T-helper 1 cell treated with Interleukin-12 subunit alpha and Interleukin-12 subunit beta and Interleukin-4 antibody, amounts not matched to agents 30 μg/mL and 1 μg/mL, for 36 hours (primary cell): Measurements from ENCODE around the gene ANK3.

Experiments used
- H3K27ac Mint-ChIP-seq: one replicate; pipeline ENCODE4 v1.8.0; 2021; ENCODE audit warnings: mild to moderate bottlenecking, mixed read lengths
- H3K27me3 Mint-ChIP-seq: one replicate; pipeline ENCODE4 v1.8.0; 2021; ENCODE audit warnings: low read depth, mixed read lengths
- H3K36me3 Mint-ChIP-seq: one replicate; pipeline ENCODE4 v1.8.0; 2021; ENCODE audit warnings: low read depth, mixed read lengths
- H3K4me1 Mint-ChIP-seq: one replicate; pipeline ENCODE4 v1.8.0; 2021; ENCODE audit warnings: low read depth, mixed read lengths
- H3K4me3 Mint-ChIP-seq: one replicate; pipeline ENCODE4 v1.8.0; 2021; ENCODE audit warnings: mild to moderate bottlenecking, moderate library complexity, mixed read lengths
- H3K9me3 Mint-ChIP-seq: one replicate; pipeline ENCODE4 v1.8.0; 2021; ENCODE audit warnings: mixed read lengths

The ANK3 gene

DNA sequence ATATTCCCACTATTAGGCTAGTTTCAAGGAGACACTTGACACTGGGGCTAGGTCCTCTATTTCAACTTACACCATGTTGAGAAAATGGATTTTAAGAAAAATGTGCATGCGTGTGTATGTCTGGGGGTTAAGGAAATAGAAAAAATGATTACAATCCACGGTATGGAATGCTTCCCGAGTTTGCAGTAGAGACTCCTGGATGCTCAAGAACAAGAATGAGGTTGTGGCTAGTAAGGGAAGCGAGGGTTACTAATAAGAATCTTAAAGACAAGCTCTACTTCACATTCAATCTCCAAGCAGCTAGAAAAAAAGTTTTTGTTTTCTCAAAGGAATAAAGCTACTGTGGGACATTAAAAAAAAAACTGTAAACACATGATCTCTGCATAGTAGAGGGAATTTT lies 54.7 kb downstream of the ANK3 start:
- Mint-ChIP-seq H3K4me1 (no peaks in the 10 kb centered on the region), H3K27ac (no peak overlapping the region), H3K4me3 (no peak overlapping the region), H3K27me3 (no peaks in the 10 kb centered on the region), H3K9me3 (no peaks in the 10 kb centered on the region), H3K36me3 (peaks cover 5% of the 10 kb centered on the region)

DNA sequence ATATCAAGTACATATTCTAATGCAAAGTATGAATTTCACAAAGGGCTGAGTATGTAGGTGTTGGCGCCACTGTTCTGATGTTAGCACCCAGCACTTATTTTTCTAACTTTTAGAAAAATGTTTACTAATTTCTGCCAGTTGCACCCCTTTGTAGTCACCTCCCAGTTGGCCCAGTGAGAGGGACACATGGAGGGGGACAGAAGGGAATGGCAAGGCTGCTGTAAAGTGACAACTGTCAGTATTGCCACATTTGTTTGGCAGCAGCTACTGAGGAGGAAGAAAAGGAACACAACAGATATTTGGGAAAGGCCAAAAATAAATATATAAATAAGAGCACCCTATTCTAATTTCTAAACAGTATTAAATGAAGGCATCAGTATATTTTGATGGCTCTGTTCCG lies 57.3 kb downstream of the ANK3 start:
- H3K27ac Mint-ChIP-seq = no peak overlapping the region
- H3K36me3 Mint-ChIP-seq = peaks cover 5% of the 10 kb centered on the region
- H3K4me3 Mint-ChIP-seq = no peak overlapping the region
- H3K27me3 Mint-ChIP-seq = no peaks in the 10 kb centered on the region
- peaks cover 1% of the 10 kb centered on the region for H3K4me1 Mint-ChIP-seq
- H3K9me3 Mint-ChIP-seq = no peaks in the 10 kb centered on the region

DNA sequence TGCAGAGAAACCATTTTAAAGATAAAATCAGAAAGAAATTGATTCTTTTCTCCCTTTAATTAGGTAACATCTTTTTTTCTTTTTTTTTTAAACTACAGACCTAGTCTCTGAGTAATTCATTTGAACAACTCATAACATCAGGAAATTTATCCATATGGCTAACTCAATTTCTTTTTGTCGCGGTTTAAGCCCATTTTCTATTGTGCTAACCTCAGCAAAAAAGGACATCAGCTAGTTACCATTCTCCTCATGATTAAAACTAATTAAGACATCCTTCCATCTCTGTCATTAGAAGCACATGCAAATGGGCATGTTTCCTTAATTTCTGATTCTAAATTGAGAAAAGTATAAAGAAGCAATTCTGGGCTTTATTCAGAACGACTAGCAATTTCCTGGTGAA lies 57.8 kb downstream of the ANK3 start:
- Mint-ChIP-seq H3K4me1 (peaks cover 1% of the 10 kb centered on the region), H3K4me3 (no peak overlapping the region), H3K27ac (no peak overlapping the region), H3K9me3 (no peaks in the 10 kb centered on the region), H3K36me3 (peaks cover 3% of the 10 kb centered on the region), H3K27me3 (no peaks in the 10 kb centered on the region)

DNA sequence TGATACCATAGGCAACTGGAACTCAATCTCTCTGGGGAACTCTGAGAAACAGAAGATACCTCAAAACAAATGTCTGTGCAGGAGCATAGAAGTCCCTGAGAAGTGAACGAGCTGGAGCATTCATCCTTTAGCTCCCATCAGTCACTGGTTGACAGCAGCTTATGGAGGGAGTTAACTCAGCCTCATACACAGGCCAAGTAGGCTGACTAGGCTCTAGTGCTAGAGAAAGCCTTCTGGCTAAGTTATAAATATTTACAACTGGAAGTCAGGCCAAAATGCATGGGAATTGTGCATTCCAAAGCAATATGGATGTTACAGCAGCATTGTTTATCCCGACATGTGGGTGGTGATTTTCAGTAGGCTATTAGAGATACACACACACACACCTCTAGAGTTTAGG lies 66.5 kb downstream of the ANK3 start:
- no peaks in the 10 kb centered on the region for H3K4me1 Mint-ChIP-seq

DNA sequence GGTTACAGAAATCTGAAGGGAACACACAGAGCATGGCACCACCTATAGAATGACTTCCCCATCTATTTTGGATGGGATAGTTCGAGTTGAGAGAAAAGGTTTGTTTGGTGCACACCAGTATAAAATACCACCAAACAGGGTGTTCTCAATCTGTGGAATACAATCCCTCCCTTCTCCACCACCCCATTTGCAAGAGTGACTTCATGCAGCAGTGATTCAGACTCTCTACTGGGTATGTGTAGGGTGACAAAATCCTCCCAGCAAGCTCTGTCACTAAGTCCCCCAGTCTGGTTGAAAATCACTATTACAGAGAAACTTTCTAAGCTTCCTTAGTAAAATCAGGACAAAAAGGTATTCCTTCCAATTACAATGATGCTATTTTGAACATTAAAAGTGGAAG lies 69.0 kb downstream of the ANK3 start:
- no peak overlapping the region for H3K27ac Mint-ChIP-seq
- no peaks in the 10 kb centered on the region for H3K36me3 Mint-ChIP-seq
- H3K4me1 Mint-ChIP-seq = peaks cover 2% of the 10 kb centered on the region
- H3K4me3 Mint-ChIP-seq = no peak overlapping the region
- H3K27me3 Mint-ChIP-seq = no peaks in the 10 kb centered on the region
- H3K9me3 Mint-ChIP-seq = no peaks in the 10 kb centered on the region

More for the DNA sequence above, 66.5 kb downstream of the ANK3 start:
- Mint-ChIP-seq H3K36me3 (no peaks in the 10 kb centered on the region), H3K9me3 (no peaks in the 10 kb centered on the region), H3K27me3 (no peaks in the 10 kb centered on the region), H3K27ac (no peak overlapping the region), H3K4me3 (no peak overlapping the region)

DNA sequence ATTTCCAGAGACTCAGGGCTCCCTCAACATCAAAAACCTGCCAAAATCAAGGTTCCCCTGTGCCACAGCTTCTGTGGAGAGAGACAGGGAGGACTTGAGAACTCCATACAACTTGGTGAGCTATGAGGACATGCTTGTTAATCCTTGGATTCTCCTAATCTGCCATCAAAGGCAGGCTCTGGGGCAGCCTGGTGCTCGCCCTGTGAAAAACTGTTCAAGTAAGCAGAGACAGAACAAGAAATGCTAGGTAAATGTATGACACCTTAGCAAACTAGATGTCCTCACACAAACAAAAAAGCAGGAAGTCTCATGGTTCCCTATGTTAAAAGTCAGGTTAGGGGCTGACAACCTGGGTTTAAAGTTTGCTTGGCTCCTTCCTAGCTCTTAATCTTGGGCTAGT lies 73.6 kb downstream of the ANK3 start:
- no peak overlapping the region for H3K27ac Mint-ChIP-seq
- no peak overlapping the region for H3K4me3 Mint-ChIP-seq
- no peaks in the 10 kb centered on the region for H3K9me3 Mint-ChIP-seq
- no peaks in the 10 kb centered on the region for H3K27me3 Mint-ChIP-seq
- H3K36me3 Mint-ChIP-seq = peaks cover 2% of the 10 kb centered on the region
- H3K4me1 Mint-ChIP-seq = peaks cover 18% of the 10 kb centered on the region

DNA sequence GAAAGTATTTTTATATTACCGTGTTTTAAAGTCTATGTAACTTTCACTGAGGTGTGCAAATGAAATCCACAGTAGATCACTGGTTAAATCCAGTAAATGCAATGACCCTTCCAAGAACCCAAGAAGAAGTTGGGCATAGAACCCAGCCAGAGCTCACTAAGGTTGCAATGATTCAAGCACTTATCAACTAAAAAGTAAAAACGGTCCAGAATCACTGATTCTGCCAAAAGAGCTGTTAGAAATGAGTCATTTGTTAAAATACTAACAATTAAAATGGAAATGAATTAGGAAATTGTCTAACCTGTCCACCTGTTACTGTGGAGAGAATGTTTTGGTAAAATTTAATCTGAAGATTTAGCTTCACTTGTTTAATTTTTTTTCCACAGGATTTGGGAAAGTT lies 74.4 kb downstream of the ANK3 start:
- H3K27me3 Mint-ChIP-seq = no peaks in the 10 kb centered on the region
- peaks cover 2% of the 10 kb centered on the region for H3K36me3 Mint-ChIP-seq

DNA sequence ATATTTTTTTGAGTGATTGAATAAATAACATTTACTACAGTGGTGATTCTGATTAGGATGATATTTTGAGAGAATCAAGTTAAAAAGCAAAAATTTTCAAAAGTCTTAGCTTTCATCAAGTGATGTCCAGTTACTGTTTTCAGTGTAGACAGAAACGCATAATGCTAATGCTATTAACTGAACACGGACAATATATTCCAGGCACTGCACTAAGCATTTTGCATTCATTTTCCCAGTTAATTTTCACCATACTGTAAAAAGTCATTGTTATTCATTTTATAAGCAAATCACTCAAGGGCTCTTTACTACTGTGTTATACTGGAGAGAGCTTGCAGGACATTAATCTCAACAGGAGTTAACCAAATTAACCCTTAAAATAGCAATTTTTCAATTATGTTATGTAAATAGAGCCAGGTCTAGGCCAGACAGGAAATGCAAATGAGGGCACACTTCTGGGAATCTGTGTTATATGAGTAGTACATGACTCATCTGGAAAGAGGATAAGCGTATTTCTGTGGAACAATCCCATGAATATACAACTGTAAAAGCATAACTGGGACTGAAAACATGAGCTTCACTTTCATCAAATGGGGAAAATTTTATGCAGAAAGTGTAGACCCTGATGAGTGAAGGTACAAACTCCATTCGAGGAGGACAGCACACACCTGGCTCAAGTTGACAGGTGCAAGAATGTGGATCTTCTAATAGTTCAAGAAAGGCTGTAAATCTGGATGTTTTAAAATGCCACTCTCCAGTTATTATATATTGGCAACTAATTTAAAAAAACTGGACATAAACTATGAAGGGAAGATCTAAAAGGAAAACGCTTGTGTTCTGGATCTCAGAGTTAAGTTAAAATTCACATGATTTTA lies 75.4 kb downstream of the ANK3 start:
- H3K27ac Mint-ChIP-seq = no peak overlapping the region
- H3K4me3 Mint-ChIP-seq = no peak overlapping the region
- peaks cover 18% of the 10 kb centered on the region for H3K4me1 Mint-ChIP-seq
- no peaks in the 10 kb centered on the region for H3K9me3 Mint-ChIP-seq
- peaks cover 2% of the 10 kb centered on the region for H3K36me3 Mint-ChIP-seq
- H3K27me3 Mint-ChIP-seq = no peaks in the 10 kb centered on the region

More for the DNA sequence above, 74.4 kb downstream of the ANK3 start:
- Mint-ChIP-seq H3K9me3 (no peaks in the 10 kb centered on the region), H3K27ac (no peak overlapping the region), H3K4me1 (peaks cover 18% of the 10 kb centered on the region), H3K4me3 (no peak overlapping the region)

DNA sequence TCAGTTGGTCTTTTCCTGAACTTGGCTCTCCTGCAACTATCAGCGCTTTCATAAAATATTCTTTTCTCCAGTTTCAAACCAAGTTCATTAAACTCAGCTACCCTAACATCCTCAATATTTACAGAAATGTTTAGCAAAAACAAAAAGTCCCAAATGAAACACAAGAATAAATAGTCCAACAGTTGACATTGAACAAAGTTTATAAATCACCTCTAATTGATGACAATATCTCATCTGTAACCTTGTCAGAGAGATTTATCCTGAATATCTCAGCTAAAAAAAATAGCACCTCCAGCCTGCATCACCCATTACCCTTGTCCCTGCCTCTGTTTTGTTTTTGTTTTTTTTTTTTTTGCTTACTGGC lies 76.1 kb downstream of the ANK3 start:
- Mint-ChIP-seq H3K4me1 (peaks cover 18% of the 10 kb centered on the region), H3K9me3 (no peaks in the 10 kb centered on the region), H3K4me3 (no peak overlapping the region), H3K27me3 (no peaks in the 10 kb centered on the region), H3K36me3 (peaks cover 4% of the 10 kb centered on the region), H3K27ac (no peak overlapping the region)

DNA sequence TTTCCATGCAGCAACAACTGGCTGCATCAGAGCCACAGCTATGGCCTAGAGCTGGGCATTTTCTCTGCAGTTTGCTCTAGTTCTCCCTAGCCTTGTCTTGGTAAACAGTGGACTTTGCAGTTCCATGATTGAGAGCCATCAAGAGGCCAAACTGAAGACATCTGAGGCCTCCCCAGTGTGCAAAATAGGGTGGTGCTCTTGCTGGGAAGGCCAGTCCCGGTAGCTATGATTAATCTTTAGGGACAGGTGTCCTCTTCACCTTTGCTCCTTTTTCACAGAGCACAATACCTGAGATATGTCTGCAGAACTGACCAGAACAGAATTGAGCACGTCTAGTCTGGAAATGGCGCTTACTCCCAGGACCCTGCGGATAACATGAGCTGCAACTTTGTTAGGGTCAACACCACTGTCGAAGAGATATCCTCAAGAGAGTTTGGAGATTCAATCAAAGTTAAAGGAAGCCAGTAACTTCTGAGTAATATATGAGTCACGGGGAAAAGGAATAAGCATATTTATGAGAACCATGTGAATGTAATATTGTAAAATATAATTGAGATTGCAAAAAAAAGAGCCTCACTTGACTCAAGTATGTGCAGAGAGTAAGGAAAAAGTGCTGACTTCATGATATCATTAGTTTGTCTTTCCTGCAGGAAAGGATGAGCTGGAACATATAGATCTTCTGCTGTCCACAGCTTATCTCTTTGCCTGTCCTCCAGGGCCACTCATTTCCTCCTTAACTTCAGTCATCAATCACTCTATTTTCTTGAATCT lies 76.7 kb downstream of the ANK3 start:
- H3K4me1 Mint-ChIP-seq = peaks cover 18% of the 10 kb centered on the region
- H3K36me3 Mint-ChIP-seq = peaks cover 4% of the 10 kb centered on the region
- H3K27me3 Mint-ChIP-seq = no peaks in the 10 kb centered on the region
- no peaks in the 10 kb centered on the region for H3K9me3 Mint-ChIP-seq
- H3K27ac Mint-ChIP-seq = no peak overlapping the region
- H3K4me3 Mint-ChIP-seq = no peak overlapping the region

DNA sequence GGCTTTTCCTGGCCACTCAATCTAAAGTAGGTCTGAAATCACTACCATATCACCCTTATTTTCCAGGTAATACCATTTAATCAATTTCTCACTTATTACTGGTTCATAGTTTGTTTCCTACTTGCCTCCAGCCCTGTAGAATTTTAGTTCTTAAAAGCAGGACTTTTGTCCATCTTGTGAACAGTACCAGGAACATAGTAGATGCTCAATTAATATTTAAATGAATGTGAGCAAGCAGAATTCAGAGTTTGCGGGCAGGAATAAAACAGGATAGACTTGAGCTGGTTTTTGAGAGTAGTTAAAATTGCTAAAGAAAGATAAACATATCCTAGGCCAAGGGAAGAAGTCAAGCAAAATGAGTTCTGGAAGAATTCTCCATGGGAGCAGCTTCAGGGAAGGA lies 77.9 kb downstream of the ANK3 start:
- Mint-ChIP-seq H3K27ac (no peak overlapping the region), H3K4me3 (no peak overlapping the region), H3K27me3 (no peaks in the 10 kb centered on the region), H3K4me1 (peaks cover 18% of the 10 kb centered on the region), H3K9me3 (no peaks in the 10 kb centered on the region), H3K36me3 (peaks cover 4% of the 10 kb centered on the region)

DNA sequence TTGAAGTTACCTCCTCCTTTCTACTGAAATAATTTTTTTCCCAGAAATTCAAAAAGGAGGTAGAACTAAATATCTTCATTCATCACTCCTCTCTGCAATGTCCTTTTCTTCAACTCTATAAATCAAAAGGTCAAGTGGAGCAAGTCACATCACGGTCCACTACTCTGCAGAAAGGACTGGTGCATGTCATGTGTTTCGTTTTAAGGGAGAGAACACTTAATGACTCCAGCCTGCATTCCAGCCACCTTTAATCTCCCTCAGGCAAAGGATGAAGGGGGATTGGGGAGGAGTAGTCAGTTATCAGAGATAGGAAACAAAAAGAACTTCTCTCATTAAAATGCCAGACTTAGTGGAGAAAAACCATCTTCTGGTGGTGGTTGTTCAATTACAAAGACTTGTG lies 78.9 kb downstream of the ANK3 start:
- peaks cover 4% of the 10 kb centered on the region for H3K36me3 Mint-ChIP-seq
- H3K4me1 Mint-ChIP-seq = peaks cover 17% of the 10 kb centered on the region
- H3K9me3 Mint-ChIP-seq = no peaks in the 10 kb centered on the region
- H3K4me3 Mint-ChIP-seq = no peak overlapping the region
- no peak overlapping the region for H3K27ac Mint-ChIP-seq
- no peaks in the 10 kb centered on the region for H3K27me3 Mint-ChIP-seq

DNA sequence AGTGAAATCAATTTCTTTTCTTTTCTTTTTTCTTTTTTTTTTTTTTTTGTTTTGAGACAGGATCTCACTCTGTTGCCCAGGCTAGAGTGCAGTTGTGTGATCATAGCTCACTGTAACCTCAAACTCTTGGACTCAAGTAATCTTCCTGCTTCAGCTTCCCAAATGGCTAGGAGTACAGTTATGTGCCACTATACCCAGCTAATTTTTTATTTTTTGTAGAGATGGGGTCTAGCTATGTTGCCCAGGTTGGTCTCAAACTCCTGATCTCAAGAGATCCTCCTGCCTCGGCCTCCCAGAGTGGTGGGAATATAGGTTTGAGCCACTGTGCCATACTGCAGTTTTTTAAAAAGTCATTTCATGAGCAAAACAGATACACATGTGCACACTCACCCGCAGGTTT lies 79.8 kb downstream of the ANK3 start:
- Mint-ChIP-seq H3K27ac (no peak overlapping the region), H3K36me3 (peaks cover 4% of the 10 kb centered on the region), H3K9me3 (no peaks in the 10 kb centered on the region), H3K4me3 (no peak overlapping the region), H3K27me3 (no peaks in the 10 kb centered on the region), H3K4me1 (peaks cover 12% of the 10 kb centered on the region)

DNA sequence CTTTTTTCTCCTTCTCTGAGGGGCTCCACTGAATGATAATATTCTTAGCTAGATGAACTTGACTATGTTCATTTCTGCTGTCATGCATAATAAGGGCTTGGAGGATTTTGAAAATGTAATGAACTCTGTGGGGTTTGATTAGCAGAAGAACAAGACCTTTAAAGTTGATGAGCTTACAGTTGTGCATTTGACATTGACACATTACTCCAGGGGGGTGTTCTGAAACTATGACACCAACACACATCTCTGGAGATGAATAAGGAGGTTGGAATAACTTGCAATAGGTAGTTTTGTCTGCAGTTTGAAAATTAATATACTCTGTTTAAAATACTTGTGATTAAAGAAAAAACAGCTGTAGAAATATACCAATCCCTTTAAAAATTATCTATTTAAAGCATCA lies 80.3 kb downstream of the ANK3 start:
- H3K9me3 Mint-ChIP-seq = no peaks in the 10 kb centered on the region
- H3K27me3 Mint-ChIP-seq = no peaks in the 10 kb centered on the region
- H3K4me1 Mint-ChIP-seq = peaks cover 7% of the 10 kb centered on the region

DNA sequence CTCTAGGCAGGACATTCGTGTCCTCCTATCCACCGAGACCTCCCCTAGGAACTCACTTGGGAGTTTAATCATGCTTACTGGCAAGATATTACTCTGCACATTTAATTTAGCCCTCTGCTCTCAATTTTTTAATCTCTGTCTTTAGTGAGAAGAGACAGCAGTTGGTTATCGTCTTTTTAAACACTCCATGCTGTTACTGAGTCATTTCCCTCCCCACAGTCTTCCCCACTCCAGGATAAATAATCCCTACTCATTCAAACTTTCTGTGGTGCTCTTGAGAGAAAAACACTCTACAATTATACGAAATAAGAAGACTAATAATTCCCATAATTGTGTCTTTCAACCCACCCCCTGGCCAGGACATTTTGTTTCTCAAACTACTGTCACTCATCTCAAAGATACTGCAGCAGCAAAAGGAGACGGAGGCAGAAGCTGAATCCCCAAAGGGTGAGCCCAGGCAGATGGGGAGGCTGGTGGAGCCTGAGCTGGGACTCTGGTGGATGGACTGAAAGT lies 84.2 kb downstream of the ANK3 start:
- no peak overlapping the region for H3K27ac Mint-ChIP-seq
- H3K27me3 Mint-ChIP-seq = no peaks in the 10 kb centered on the region
- no peaks in the 10 kb centered on the region for H3K4me1 Mint-ChIP-seq
- H3K36me3 Mint-ChIP-seq = peaks cover 2% of the 10 kb centered on the region
- no peaks in the 10 kb centered on the region for H3K9me3 Mint-ChIP-seq
- no peak overlapping the region for H3K4me3 Mint-ChIP-seq

More for the DNA sequence above, 80.3 kb downstream of the ANK3 start:
- Mint-ChIP-seq H3K27ac (no peak overlapping the region), H3K36me3 (peaks cover 4% of the 10 kb centered on the region), H3K4me3 (no peak overlapping the region)
